ENCODE results near the gene FAM200A. TPM values are rescaled to one million over a fixed set of nuclear protein-coding genes. Genes with fewer than 3 reads are reported as not detected.

FAM200A gene
- total RNA-seq: 5.8 and 8.7 TPM in 2 replicates

GRCh38 chr7:99551767-99552463 lies at the start of gene FAM200A:
TSS of gene FAM200A (minus strand) at chr7:99552114. CDS start at chr7:99548407, 3,707 bp downstream.

GRCh38 chr7:99597762-99598501 lies 46.0 kb upstream of the FAM200A start, which contains the start of gene TMEM225B:
TSS of gene TMEM225B (plus strand) at chr7:99598267. CDS start at chr7:99604389, 6,122 bp downstream.

GRCh38 chr7:99558306-99559174 lies 6.6 kb upstream of the FAM200A start, which contains the start of gene ZNF655:
TSS of gene ZNF655 (plus strand) at chr7:99558642. CDS start at chr7:99560560, 1,918 bp downstream.

GRCh38 chr7:99504603-99505323 lies 47.2 kb downstream of the FAM200A start, which contains the start of gene ZKSCAN5:
TSS of gene ZKSCAN5 (plus strand) at chr7:99504662. CDS start at chr7:99506045, 1,383 bp downstream.

GRCh38 chr7:99499721-99500636 lies 51.9 kb downstream of the FAM200A start, which contains the start of gene ZNF394:
TSS of gene ZNF394 (minus strand) at chr7:99500281. CDS start at chr7:99500093, 188 bp downstream.

Other genes with a start within 250 kb of the FAM200A start
- 271 and 291 TPM in 2 replicates for gene ARPC1A, start 226.2 kb downstream of the FAM200A start, total RNA-seq
- gene ARPC1B, start 177.4 kb downstream of the FAM200A start, total RNA-seq: 356 and 357 TPM in 2 replicates
- gene PDAP1, start 143.5 kb downstream of the FAM200A start, total RNA-seq: 32.0 and 49.9 TPM in 2 replicates
- gene BUD31, start 143.1 kb downstream of the FAM200A start, total RNA-seq: 108 and 127 TPM in 2 replicates
- gene PTCD1, start 113.3 kb downstream of the FAM200A start, total RNA-seq: 8.0 and 13.4 TPM in 2 replicates
- 36.1 and 41.8 TPM in 2 replicates for gene CPSF4, start 113.2 kb downstream of the FAM200A start, total RNA-seq
- 391 and 494 TPM in 2 replicates for gene ATP5MF, start 85.9 kb downstream of the FAM200A start, total RNA-seq
- gene ZNF789, start 79.2 kb downstream of the FAM200A start, total RNA-seq: 2.6 and 2.7 TPM in 2 replicates
- gene ZNF394, start 51.8 kb downstream of the FAM200A start, total RNA-seq: 24.1 and 30.1 TPM in 2 replicates
- gene ZKSCAN5, start 47.5 kb downstream of the FAM200A start, total RNA-seq: 7.0 and 7.9 TPM in 2 replicates
- gene ZNF655, start 6.5 kb upstream of the FAM200A start, total RNA-seq: 30.6 and 52.9 TPM in 2 replicates
- 0.64 and 2.2 TPM in 2 replicates for gene TMEM225B, start 46.2 kb upstream of the FAM200A start, total RNA-seq
- 8.2 and 8.3 TPM in 2 replicates for gene ZSCAN25, start 64.8 kb upstream of the FAM200A start, total RNA-seq
- gene CYP3A5, start 127.9 kb upstream of the FAM200A start, total RNA-seq: 2.2 and 2.8 TPM in 2 replicates
- gene CYP3A7, start 183.1 kb upstream of the FAM200A start, total RNA-seq: not detected in 2 replicates
- under 0.01 and 0.21 TPM in 2 replicates for gene CYP3A4, start 232.1 kb upstream of the FAM200A start, total RNA-seq

Data from tracheal epithelial cell (primary cell).